Neuronal stem cell (in vitro differentiated cells): ENCODE measurements around the gene SOST.

Experiments
- DNase-seq: peaks from one replicate; pipeline ENCODE4 v3.0.0-alpha.2; 2013; ENCODE audit warnings: low spot score
- H2AFZ ChIP-seq: one replicate; pipeline ENCODE4 v1.6.1; 2013; ENCODE audit warnings: mild to moderate bottlenecking, low read length, inconsistent platforms
- H2AK5ac ChIP-seq: 2 replicates; pipeline ENCODE4 v1.6.1; 2013; ENCODE audit warnings: low read depth, mild to moderate bottlenecking, inconsistent platforms, low read length, moderate library complexity, mixed read lengths
- H2BK120ac ChIP-seq: 2 replicates; pipeline ENCODE4 v1.6.1; 2013; ENCODE audit warnings: low read depth, mild to moderate bottlenecking, inconsistent platforms, low read length, moderate library complexity, mixed read lengths
- H2BK12ac ChIP-seq: one replicate; pipeline ENCODE4 v1.6.1; 2013; ENCODE audit warnings: low read length, inconsistent platforms
- H2BK15ac ChIP-seq: 2 replicates; pipeline ENCODE4 v1.6.1; 2013; ENCODE audit warnings: mild to moderate bottlenecking, low read length, inconsistent platforms, mixed read lengths
- H2BK5ac ChIP-seq: one replicate; pipeline ENCODE4 v1.6.1; 2013; ENCODE audit warnings: inconsistent platforms, mild to moderate bottlenecking, low read length, moderate library complexity
- H3K14ac ChIP-seq: one replicate; pipeline ENCODE4 v1.6.1; 2013; ENCODE audit warnings: low read length, inconsistent platforms
- H3K18ac ChIP-seq: 2 replicates; pipeline ENCODE4 v1.6.1; 2013; ENCODE audit warnings: low read length, inconsistent platforms
- H3K23ac ChIP-seq: 2 replicates; pipeline ENCODE4 v1.6.1; 2013; ENCODE audit warnings: low read depth, mild to moderate bottlenecking, mixed read lengths, low read length, inconsistent platforms; ENCODE audit not compliant: poor library complexity
- H3K27ac ChIP-seq: replicated peaks from 3 replicates; pipeline ENCODE4 v1.5.1; 2013; ENCODE audit warnings: low read length, inconsistent platforms
- H3K27me3 ChIP-seq, 3 experiments: 2 replicates each; pipeline ENCODE4 v1.6.1; 2013; ENCODE audit warnings: low read length in 3 of 3, mild to moderate bottlenecking in 2 of 3, inconsistent platforms in 1 of 3, low read depth in 1 of 3, mixed read lengths in 1 of 3, moderate library complexity in 1 of 3; ENCODE audit not compliant: control insufficient read depth in 3 of 3, insufficient read depth in 3 of 3
- H3K36me3 ChIP-seq, 2 donors: replicated peaks in 1 of 2; 2 replicates each; pipeline ENCODE4 v1.6.1; 2013; ENCODE audit warnings: low read length in 2 of 2; ENCODE audit not compliant: control insufficient read depth in 2 of 2, insufficient read depth in 2 of 2
- H3K4ac ChIP-seq: 2 replicates; pipeline ENCODE4 v1.6.1; 2013; ENCODE audit warnings: inconsistent platforms, mild to moderate bottlenecking, low read length, moderate library complexity
- H3K4me1 ChIP-seq, 2 donors: 1 replicate in 1 of 2; 2 replicates in 1 of 2; pipeline ENCODE4 v1.6.1; 2013; ENCODE audit warnings: low read length in 2 of 2, low read depth in 1 of 2; ENCODE audit not compliant: control insufficient read depth in 2 of 2, insufficient read depth in 1 of 2
- H3K4me2 ChIP-seq: one replicate; pipeline ENCODE4 v1.6.1; 2013; ENCODE audit warnings: mild to moderate bottlenecking, low read length, inconsistent platforms; ENCODE audit not compliant: insufficient read depth, poor library complexity, severe bottlenecking
- H3K4me3 ChIP-seq, 2 donors: 2 replicates each; pipeline ENCODE4 v1.5.1; 2013; ENCODE audit warnings: low read length in 2 of 2, mild to moderate bottlenecking in 2 of 2, inconsistent platforms in 1 of 2, moderate library complexity in 1 of 2
- H3K79me1 ChIP-seq: one replicate; pipeline ENCODE4 v1.6.1; 2013; ENCODE audit warnings: low read depth, mild to moderate bottlenecking, inconsistent platforms, low read length, moderate library complexity
- H3K9ac ChIP-seq: one replicate; pipeline ENCODE4 v1.6.1; 2013; ENCODE audit warnings: mild to moderate bottlenecking, low read depth, low read length, inconsistent platforms; ENCODE audit not compliant: poor library complexity
- H3K9me3 ChIP-seq, 2 donors: replicated peaks in 1 of 2; 2 replicates each; pipeline versions ENCODE3 to v1.6.1; 2013; ENCODE audit warnings: low read length in 2 of 2, mild to moderate bottlenecking in 2 of 2, inconsistent platforms in 1 of 2, low read depth in 1 of 2, mixed read lengths in 1 of 2, moderate library complexity in 1 of 2; ENCODE audit not compliant: control insufficient read depth in 2 of 2, insufficient read depth in 1 of 2
- H4K8ac ChIP-seq: one replicate; pipeline ENCODE4 v1.6.1; 2013; ENCODE audit warnings: low read depth, mild to moderate bottlenecking, inconsistent platforms, low read length, moderate library complexity
- H4K91ac ChIP-seq: one replicate; pipeline ENCODE4 v1.6.1; 2013; ENCODE audit warnings: low read length, low read depth, mild to moderate bottlenecking, inconsistent platforms; ENCODE audit not compliant: poor library complexity
- WGBS, 2 donors: extraction: QIAGEN DNeasy Blood & Tissue Kit; methylation state at CpG; one replicate each; pipeline ENCODE4 v1.1.7; 2013; ENCODE audit warnings: missing lambda C conversion rate in 2 of 2, mixed read lengths in 1 of 2; ENCODE audit not compliant: insufficient read length in 2 of 2, insufficient replicate concordance in 1 of 2; ENCODE audit errors: extremely low coverage in 2 of 2; 5-methylcytosine and 5-hydroxymethylcytosine counted together

SOST gene

GRCh38 chr17:43709210-43709609, 49.4 kb downstream of the SOST start:
- no peak overlapping the region for H3K4ac ChIP-seq
- H2AK5ac ChIP-seq = no peak overlapping the region
- H3K27ac ChIP-seq = no peak overlapping the region
- no peak overlapping the region for H2BK120ac ChIP-seq
- no peak overlapping the region for H4K8ac ChIP-seq
- H3K14ac ChIP-seq = no peak overlapping the region
- no peak for DNase-seq
- H3K9me3 ChIP-seq = no peaks in the 10 kb centered on the region
- no peak overlapping the region for H2BK15ac ChIP-seq
- no peak overlapping the region for H3K4me2 ChIP-seq
- peaks cover 0 to 32% (median 13%) of the 10 kb centered on the region in 3 experiments for H3K27me3 ChIP-seq
- H3K4me3 ChIP-seq = no peak overlapping the region
- no peak overlapping the region for H2BK5ac ChIP-seq
- no peak overlapping the region for H3K9ac ChIP-seq
- no peaks in the 10 kb centered on the region for H3K36me3 ChIP-seq
- H3K4me1 ChIP-seq = peaks cover 0 to 5% of the 10 kb centered on the region in 2 donors
- no peak overlapping the region for H3K23ac ChIP-seq
- H3K18ac ChIP-seq = no peak overlapping the region
- H2BK12ac ChIP-seq = no peak overlapping the region
- H4K91ac ChIP-seq = no peak overlapping the region
- H3K79me1 ChIP-seq = no peaks in the 10 kb centered on the region
- no peak overlapping the region for H2AFZ ChIP-seq
- WGBS, 2 donors = no CpG with 5 or more reads among the region's 4 CpGs

GRCh38 chr17:43707184-43707583, 51.4 kb downstream of the SOST start:
- WGBS, 2 donors = no CpG with 5 or more reads among the region's 5 CpGs
- H2AFZ ChIP-seq = no peak overlapping the region
- H3K79me1 ChIP-seq = no peaks in the 10 kb centered on the region
- H3K9ac ChIP-seq = no peak overlapping the region
- no peak overlapping the region for H3K4ac ChIP-seq
- no peak overlapping the region for H3K4me2 ChIP-seq
- peaks cover 0 to 18% (median 0%) of the 10 kb centered on the region in 3 experiments for H3K27me3 ChIP-seq
- no peak overlapping the region for H3K18ac ChIP-seq
- no peak overlapping the region for H3K23ac ChIP-seq
- no peak overlapping the region for H2BK5ac ChIP-seq
- no peak overlapping the region for H3K27ac ChIP-seq
- H3K4me1 ChIP-seq = peaks cover 0 to 3% of the 10 kb centered on the region in 2 donors
- no peaks in the 10 kb centered on the region for H3K36me3 ChIP-seq
- H3K4me3 ChIP-seq = no peak overlapping the region
- H2BK12ac ChIP-seq = no peak overlapping the region
- no peak overlapping the region for H2AK5ac ChIP-seq
- no peak overlapping the region for H2BK120ac ChIP-seq
- no peak overlapping the region for H4K8ac ChIP-seq
- H3K9me3 ChIP-seq = no peaks in the 10 kb centered on the region
- H3K14ac ChIP-seq = no peak overlapping the region
- H4K91ac ChIP-seq = no peak overlapping the region
- no peak for DNase-seq
- H2BK15ac ChIP-seq = no peak overlapping the region

- H3K9ac ChIP-seq = no peak overlapping the region
- no peak overlapping the region for H2BK15ac ChIP-seq
- no peaks in the 10 kb centered on the region for H3K36me3 ChIP-seq
- no peak overlapping the region for H2AFZ ChIP-seq
- H3K18ac ChIP-seq = no peak overlapping the region
- peaks cover 0 to 3% of the 10 kb centered on the region in 2 donors for H3K4me1 ChIP-seq
- no peak overlapping the region for H2BK5ac ChIP-seq
- H3K4me3 ChIP-seq = no peak overlapping the region
- H2BK12ac ChIP-seq = no peak overlapping the region
- DNase-seq = no peak
- no peaks in the 10 kb centered on the region for H3K79me1 ChIP-seq
- no peak overlapping the region for H3K14ac ChIP-seq
- no peak overlapping the region for H4K91ac ChIP-seq
- no peak overlapping the region for H3K23ac ChIP-seq
- H2AK5ac ChIP-seq = no peak overlapping the region
- no peak overlapping the region for H4K8ac ChIP-seq
- no peaks in the 10 kb centered on the region for H3K9me3 ChIP-seq
- WGBS, 2 donors = no CpG with 5 or more reads among the region's 5 CpGs
- peaks cover 0 to 11% (median 0%) of the 10 kb centered on the region in 3 experiments for H3K27me3 ChIP-seq
- H3K4ac ChIP-seq = no peak overlapping the region
- no peak overlapping the region for H2BK120ac ChIP-seq
- H3K4me2 ChIP-seq = no peak overlapping the region
- no peak overlapping the region for H3K27ac ChIP-seq
These were observed 52.4 kb downstream of the SOST start for GRCh38 chr17:43706235-43706634.
